ENCODE results near the gene PPP1R8. TPM values are rescaled to one million over a fixed set of nuclear protein-coding genes. Genes with fewer than 3 reads are reported as not detected.

PPP1R8 gene
- total and polyA plus RNA-seq, 10 of the 15 experiments (the other 5 are each of a cell fraction or from before 2014, with no cell fraction given) = 10.2 to 77.0 (median 53.0) TPM

GRCh38 chr1:27858949-27859576 is 28.5 kb downstream of the PPP1R8 start:
- Histone ChIP-seq H3K4me2 (ENCODE audit: control insufficient read depth, insufficient read depth) (no peak overlapping the region), H2AFZ (ENCODE audit: control insufficient read depth, low read depth, low read length) (no peak overlapping the region), H3K27ac (ENCODE audit: control insufficient read depth, insufficient read depth) (no peak overlapping the region), H3K9me3 (replicated peaks; ENCODE audit: control insufficient read depth, insufficient read depth, low read length) (no peaks in the 10 kb centered on the region), H3K36me3 (ENCODE audit: control insufficient read depth in 2 of 2, insufficient read depth in 2 of 2, low read length in 1 of 2) (no peaks in the 10 kb centered on the region), H3K4me3 (no peak overlapping the region), H3K9ac (ENCODE audit: control insufficient read depth, insufficient read depth, low read length) (no peak overlapping the region), H4K20me1 (ENCODE audit: control insufficient read depth, insufficient read depth) (no peaks in the 10 kb centered on the region), H3K4me1 (ENCODE audit: control insufficient read depth, insufficient read depth, low read length) (peaks cover 24% of the 10 kb centered on the region), H3K27me3 (replicated peaks in 1 of 2; ENCODE audit: control insufficient read depth in 2 of 2, insufficient read depth in 2 of 2, low read length in 1 of 2) (no peaks in the 10 kb centered on the region), H3K79me2 (ENCODE audit: control insufficient read depth, insufficient read depth, low read length) (no peaks in the 10 kb centered on the region)
- DNase-seq (ENCODE audit: low read depth, low spot score) (no peak), FAIRE-seq (no peak), ATAC-seq (no peak)
- intact Hi-C loops (cut with micrococcal nuclease; ENCODE audit: unreplicated experiment) (loop anchor here (1.0 to 5.0 kb wide), 3 partner anchors 120 to 349 kb away; partner anchors contain the start of gene EYA3), in situ Hi-C loops (cut with MboI) (no loop called here)
- ChIA-PET RAD21 (ENCODE audit: unreplicated experiment) (interaction anchor here (1.3 to 4.5 kb wide), 7 partner anchors 21 to 350 kb away, joined by 3 to 32 read pairs (median 9); partner anchors contain the start of gene EYA3), POLR2A (interaction anchor here (0.5 to 1.0 kb wide), 2 partner anchors 229 to 993 kb away, joined by 3 to 5 read pairs; no protein-coding TSS in a partner anchor), SMC1A (ENCODE audit: uncharacterized antibody, unreplicated experiment) (interaction anchor here (1.0 to 5.1 kb wide), 9 partner anchors 31 to 350 kb away, joined by 3 to 44 read pairs (median 7); partner anchors contain the start of genes SMPDL3B and STX12), CTCF (interaction anchor here (0.6 to 5.0 kb wide), 8 partner anchors 15 to 350 kb away, joined by 3 to 50 read pairs (median 3); partner anchors contain the start of gene EYA3)
- 88% methylated on average over 14 of the region's 14 CpGs for WGBS (ENCODE audit: insufficient coverage, insufficient replicate concordance, low lambda C conversion rate, missing lambda C conversion rate)
- TF ChIP-seq NR2C1 (IDR thresholded peaks at IDR 0.05) = no peak
- TF ChIP-seq MXI1 (IDR thresholded peaks at IDR 0.05; ENCODE audit: low read depth, low read length) = no peak
- no peak for TF ChIP-seq CREB1 (IDR thresholded peaks at IDR 0.05; ENCODE audit: low read depth)
- TF ChIP-seq JUNB (IDR thresholded peaks at IDR 0.05) = no peak
- no peak for TF ChIP-seq TCF12 (IDR thresholded peaks at IDR 0.05; ENCODE audit: low read depth, low read length)
- TF ChIP-seq FOXK2 (IDR thresholded peaks at IDR 0.05) = no peak
- TF ChIP-seq TAF1 (IDR thresholded peaks at IDR 0.05; ENCODE audit: borderline replicate concordance, low read depth, low read length) = no peak
- no peak for TF ChIP-seq ASH2L (IDR thresholded peaks at IDR 0.05; ENCODE audit: borderline replicate concordance, low read depth)
- TF ChIP-seq MTA2 (IDR thresholded peaks at IDR 0.05; ENCODE audit: low read depth) = no peak
- TF ChIP-seq NR2F1 (conservative IDR thresholded peaks at IDR 0.05) = no peak
- TF ChIP-seq, protein P1, sequence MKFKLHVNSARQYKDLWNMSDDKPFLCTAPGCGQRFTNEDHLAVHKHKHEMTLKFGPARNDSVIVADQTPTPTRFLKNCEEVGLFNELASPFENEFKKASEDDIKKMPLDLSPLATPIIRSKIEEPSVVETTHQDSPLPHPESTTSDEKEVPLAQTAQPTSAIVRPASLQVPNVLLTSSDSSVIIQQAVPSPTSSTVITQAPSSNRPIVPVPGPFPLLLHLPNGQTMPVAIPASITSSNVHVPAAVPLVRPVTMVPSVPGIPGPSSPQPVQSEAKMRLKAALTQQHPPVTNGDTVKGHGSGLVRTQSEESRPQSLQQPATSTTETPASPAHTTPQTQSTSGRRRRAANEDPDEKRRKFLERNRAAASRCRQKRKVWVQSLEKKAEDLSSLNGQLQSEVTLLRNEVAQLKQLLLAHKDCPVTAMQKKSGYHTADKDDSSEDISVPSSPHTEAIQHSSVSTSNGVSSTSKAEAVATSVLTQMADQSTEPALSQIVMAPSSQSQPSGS (IDR thresholded peaks at IDR 0.05; ENCODE audit: low read length) = no peak
- TF ChIP-seq BCLAF1 (IDR thresholded peaks at IDR 0.05) = no peak
- TF ChIP-seq SIN3A (IDR thresholded peaks at IDR 0.05; ENCODE audit: low read depth, low read length) = no peak
- no peak for TF ChIP-seq SMAD1 (IDR thresholded peaks at IDR 0.05; ENCODE audit: low read depth, partially characterized antibody)
- TF ChIP-seq TCF7 (IDR thresholded peaks at IDR 0.05; ENCODE audit: borderline replicate concordance) = no peak
- no peak for TF ChIP-seq ATF7 (IDR thresholded peaks at IDR 0.05; ENCODE audit: low read depth)
- no TSS peak for BruUV-seq (replicated peaks)
